ENCODE measurements around the gene HRC.
"Not testable (repeated sequence)": the region's sequence is repeated elsewhere in the genome, so short reads cannot be mapped to it uniquely, and the experiment has no call there.

Gene HRC

DNA sequence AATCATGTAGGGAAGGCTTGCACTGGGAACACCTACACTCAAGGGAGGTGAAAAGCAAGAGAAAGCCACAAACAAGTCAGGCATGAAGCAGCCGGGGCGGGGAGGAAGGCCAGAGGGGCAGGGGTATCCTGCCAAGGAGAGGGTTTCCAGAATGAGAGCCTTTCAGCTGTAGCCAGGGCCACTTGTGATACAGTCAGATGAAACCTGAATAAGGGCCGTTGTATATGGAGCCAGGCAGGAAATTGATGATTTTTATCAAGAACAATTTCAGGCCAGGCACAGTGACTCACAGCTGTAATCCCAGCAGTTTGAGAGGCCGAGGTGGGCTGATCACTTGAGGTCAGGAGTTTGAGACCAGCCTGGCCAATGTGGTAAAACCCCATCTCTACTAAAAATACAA lies 6.8 kb upstream of the HRC start:
- in situ Hi-C loops (cut with MboI; ENCODE audit: low sequenced_read_pairs): no loop called here

DNA sequence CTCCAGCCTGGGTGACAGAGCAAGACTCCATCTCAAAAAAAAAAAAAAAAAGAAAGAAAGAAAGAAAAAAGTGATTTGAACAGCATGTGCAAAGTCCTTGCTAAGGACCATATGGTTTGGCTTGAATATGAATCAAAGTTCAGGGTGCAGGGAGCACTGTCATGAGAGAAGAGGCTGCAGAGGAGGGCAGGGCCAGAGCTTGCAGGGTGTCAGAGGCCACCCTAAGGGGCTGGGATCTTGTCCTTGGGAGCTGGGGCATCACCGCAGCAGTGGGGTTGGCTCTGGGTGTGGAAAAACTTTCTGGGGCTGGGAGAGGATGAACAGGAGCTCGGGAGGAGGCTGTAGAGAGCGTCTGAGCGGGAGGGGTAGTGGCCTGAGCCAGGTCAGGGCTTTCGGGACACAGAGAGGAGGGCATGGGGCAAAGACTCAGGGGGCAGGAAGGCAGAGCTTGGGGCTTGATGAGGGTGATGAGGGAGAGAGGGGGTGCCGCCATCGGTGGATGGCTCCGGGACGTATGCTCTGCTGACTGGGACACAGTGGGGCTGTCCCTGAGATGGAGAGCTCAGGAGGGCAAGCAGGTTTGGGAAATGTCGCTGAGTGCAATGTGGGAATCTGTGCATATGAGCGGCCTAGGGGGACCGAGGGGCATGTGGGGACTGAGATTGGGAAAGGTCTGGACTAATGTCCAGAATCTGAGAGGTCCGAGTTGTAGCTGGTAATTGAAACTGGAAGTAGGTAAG lies 5.4 kb upstream of the HRC start:
- in situ Hi-C loops (cut with MboI; ENCODE audit: low sequenced_read_pairs): no loop called here

DNA sequence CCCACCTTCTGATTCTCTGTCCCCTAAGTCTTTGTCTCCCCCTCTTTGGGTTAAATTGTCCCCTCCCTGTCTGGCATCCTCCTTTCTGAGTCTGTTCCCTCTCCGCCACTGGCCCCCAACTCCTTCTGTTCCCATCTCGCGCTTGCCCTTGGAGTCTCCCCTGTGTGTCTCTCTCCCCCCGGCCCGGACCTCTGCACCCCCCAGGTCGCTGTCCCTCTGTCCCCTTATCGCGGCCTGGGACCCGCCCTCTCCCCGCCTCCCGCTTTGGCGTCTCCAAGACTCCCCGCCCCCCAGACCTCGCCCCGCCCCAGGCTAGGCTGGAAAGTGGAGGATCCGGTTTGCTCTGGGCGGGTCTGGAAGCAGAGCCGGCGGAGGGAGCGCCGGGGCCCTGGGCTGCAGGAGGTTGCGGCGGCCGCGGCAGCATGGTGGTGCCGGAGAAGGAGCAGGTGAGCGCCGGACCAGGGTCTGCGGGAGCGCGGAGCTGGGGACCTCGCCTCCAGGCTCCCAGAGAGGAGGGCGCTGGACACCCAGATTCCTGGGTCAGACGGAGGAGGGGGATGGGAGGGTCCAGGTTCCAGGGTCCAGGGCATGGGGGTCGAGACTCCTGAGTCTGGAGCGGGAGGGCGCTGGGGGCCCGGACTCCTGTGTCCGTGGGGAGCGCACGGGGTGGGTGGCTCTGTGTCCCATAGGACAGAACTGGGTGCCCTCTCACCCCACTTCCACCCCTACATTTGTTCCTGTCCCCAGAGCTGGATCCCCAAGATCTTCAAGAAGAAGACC lies 2.4 kb upstream of the HRC start, which contains the start of gene TRPM4:
Gene TRPM4, plus strand, starts transcription at position 348 of the 780 bp plus-strand sequence. Its CDS starts 75 bp downstream, at position 423.
- in situ Hi-C loops (cut with MboI; ENCODE audit: low sequenced_read_pairs): no loop called here

- in situ Hi-C loops (cut with MboI; ENCODE audit: low sequenced_read_pairs): no loop called here
These were observed 687 bp upstream of the HRC start for GRCh38 chr19:49155820-49156346.

GRCh38 chr19:49154279-49154678 lies 917 bp downstream of the HRC start:
- in situ Hi-C loops (cut with MboI; ENCODE audit: low sequenced_read_pairs): no loop called here

DNA sequence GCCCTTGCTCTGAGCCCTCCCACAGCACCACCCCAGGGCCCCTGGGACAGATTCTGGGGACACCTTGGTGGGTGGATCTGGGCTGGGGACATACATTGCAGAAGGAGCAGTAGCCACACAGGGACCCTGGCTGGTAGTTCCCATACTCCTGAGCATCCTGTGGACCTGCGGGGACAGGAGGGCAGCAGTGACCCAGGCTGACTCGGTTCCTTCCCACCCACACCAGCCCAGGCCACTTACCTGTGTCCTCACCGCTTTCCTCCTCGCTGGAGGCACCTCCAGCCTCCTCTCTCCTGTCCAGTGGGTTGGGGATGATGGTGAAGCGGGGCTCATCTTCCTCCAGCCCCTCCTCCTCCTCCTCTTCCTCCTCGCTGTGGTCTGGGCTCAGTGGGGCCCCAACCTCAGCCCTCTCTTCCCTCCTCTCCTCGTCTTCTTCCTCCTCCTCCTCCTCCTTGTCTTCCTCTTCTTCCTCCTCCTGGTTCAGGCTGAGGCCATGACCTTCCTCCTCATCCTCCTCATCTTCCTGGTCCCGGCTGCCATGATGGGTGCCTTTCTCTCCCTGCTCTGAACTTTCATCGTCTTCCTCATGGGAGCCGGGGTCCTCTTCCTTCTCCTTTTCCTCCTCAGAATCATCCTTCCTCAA lies 1.9 kb downstream of the HRC start:
- in situ Hi-C loops (cut with MboI; ENCODE audit: low sequenced_read_pairs): no loop called here

GRCh38 chr19:49152119-49152550 lies 3.1 kb downstream of the HRC start:
- in situ Hi-C loops (cut with MboI; ENCODE audit: low sequenced_read_pairs): no loop called here

DNA sequence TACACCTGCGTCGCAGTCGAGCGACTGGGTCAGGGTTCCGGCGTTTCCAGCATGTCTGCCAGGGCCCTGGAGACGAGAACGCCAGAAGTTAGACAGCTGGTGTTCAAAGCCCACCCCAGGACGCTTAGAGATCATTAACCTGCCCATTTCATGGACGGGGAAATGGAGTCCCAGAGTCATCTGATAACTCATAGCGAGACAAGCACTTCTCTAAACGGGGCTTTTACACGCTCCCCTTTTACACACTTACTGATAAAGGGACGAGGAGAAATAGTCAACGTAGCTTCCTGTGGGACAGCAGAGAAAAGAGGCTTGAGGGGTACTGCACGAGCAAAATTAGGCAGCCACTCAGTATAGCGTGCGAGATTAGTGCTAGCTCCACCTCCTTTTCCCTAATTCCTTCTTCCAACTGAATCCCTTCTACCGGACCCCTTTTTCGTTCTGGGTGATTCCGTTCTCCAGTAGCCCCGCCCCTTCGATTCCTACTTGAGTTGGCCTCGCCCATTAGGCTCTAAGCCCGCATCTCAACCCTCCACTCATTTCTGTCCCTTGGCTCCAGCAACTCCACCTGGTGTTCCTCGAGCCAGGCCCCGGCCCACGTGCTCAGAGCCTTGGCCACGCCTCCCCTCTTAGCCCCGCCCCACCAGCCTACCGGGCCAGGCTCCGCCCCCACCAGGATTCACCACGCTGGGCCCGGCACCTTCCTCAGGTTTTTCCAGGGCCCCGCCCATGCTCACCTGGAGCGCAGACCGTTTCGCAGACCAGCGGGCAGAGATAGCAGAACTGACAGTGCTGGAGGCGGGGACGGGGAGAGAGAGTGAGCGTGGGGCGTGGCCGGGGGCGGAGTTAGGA lies 3.7 kb downstream of the HRC start:
- in situ Hi-C loops (cut with MboI; ENCODE audit: low sequenced_read_pairs): no loop called here

- in situ Hi-C loops (cut with MboI; ENCODE audit: low sequenced_read_pairs): no loop called here
These were observed 4.3 kb downstream of the HRC start for GRCh38 chr19:49150944-49151243.

- in situ Hi-C loops (cut with MboI; ENCODE audit: low sequenced_read_pairs): no loop called here
These were observed 4.9 kb downstream of the HRC start for GRCh38 chr19:49150106-49150943.

DNA sequence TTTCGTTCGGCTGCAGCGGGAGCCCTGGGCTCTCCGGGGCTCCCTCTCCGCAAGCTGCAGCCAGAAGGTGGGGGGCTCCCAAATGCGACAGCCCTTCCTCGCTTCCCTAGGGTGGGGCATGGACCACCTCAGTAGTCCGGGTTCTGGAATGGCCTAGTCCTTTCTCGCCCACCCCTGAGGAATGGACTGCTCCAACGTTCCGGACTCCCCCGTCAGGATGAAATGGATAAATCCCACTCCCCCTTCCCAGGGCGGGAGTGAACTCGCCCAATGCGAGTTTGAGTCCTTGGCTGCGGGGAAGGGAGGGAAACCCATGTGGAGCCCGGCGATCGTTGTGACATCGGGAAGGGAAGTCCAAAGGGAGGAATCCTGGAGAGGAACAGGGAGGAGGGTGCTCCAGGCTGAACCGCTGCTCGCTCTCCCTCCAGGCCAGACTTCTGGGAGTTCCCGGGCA lies 5.5 kb downstream of the HRC start:
- in situ Hi-C loops (cut with MboI; ENCODE audit: low sequenced_read_pairs): no loop called here

- in situ Hi-C loops (cut with MboI; ENCODE audit: low sequenced_read_pairs): no loop called here
These were observed 6.2 kb downstream of the HRC start for GRCh38 chr19:49148784-49149651.

- in situ Hi-C loops (cut with MboI; ENCODE audit: low sequenced_read_pairs): no loop called here
These were observed 7.0 kb downstream of the HRC start for GRCh38 chr19:49148044-49148682.

- in situ Hi-C loops (cut with MboI; ENCODE audit: low sequenced_read_pairs): not testable (repeated sequence)
These were observed 8.8 kb downstream of the HRC start for GRCh38 chr19:49146408-49146770.

DNA sequence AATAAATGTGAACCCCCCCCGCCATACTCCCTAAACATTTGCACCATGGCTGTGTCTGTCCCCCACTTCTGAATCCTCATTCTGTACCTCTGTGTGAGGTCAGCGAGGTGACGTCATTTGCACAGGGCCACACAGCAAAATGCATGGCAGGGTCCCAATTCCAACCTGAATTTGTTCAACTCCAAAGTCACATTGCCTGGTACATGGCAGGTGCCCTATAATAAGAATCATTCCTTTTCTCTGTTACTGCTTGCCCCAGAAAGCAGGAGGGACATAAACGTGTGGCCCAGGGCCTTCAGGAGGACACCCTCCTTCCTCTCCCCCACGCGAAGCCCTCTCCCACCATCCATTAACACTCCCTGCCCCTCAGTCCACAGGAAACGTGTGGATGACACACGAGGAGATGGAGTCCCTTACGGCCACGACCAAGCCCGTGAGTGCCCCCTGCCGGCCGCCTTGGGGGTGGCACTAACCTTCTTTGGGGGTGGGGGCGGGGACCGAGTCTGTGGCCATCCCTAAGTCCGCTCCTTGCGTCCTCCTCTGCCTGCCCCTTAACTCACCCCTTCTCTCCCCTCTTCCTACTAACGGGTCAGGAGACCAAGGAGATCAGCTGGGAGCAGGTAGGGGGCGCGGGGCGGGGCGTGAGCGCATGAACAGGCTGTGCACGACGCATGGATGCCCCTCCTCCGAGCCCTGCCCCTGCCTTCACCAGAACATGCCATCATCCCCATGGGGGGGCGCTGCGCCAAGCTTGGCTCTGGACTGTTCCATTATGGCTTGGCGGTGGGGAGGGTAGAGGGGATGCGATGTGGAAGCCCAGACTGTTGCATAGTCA lies 9.4 kb downstream of the HRC start:
- in situ Hi-C loops (cut with MboI; ENCODE audit: low sequenced_read_pairs): no loop called here

GRCh38 chr19:49142866-49143335 lies 12.3 kb downstream of the HRC start:
- in situ Hi-C loops (cut with MboI; ENCODE audit: low sequenced_read_pairs): no loop called here

- in situ Hi-C loops (cut with MboI; ENCODE audit: low sequenced_read_pairs): no loop called here
These were observed 13.8 kb downstream of the HRC start for GRCh38 chr19:49141352-49141751.

Data from HL-60/S4 treated with phorbol 12-myristate 13-acetate at 8.2 ng/mL for 4 days and 3 days (cell line).